Stimulated activated CD8-positive, alpha-beta memory T cell treated with anti-CD3 and anti-CD28 coated beads, Interleukin-15, amount 100 ng/mL, for 24 hours (primary cell): ENCODE results near the gene AGAP2.

Experiments used
- DNase-seq: peaks from one replicate; pipeline ENCODE4 v3.0.0-alpha.2; 2020; ENCODE audit warnings: low read depth

Gene AGAP2

GRCh38 chr12:57735952-57736740, 2.4 kb downstream of the AGAP2 start:
- DNase-seq = no peak

- DNase-seq = no peak
Measured at GRCh38 chr12:57735198-57735855, 3.2 kb downstream of the AGAP2 start.

GRCh38 chr12:57734591-57734990, 4.0 kb downstream of the AGAP2 start:
- DNase-seq = no peak

GRCh38 chr12:57733928-57734327, 4.6 kb downstream of the AGAP2 start:
- DNase-seq = no peak

- DNase-seq = no peak
Measured at GRCh38 chr12:57732726-57733593, 5.6 kb downstream of the AGAP2 start.

GRCh38 chr12:57732270-57732669, 6.3 kb downstream of the AGAP2 start:
- no peak for DNase-seq

GRCh38 chr12:57731411-57732080, 7.0 kb downstream of the AGAP2 start:
- no peak for DNase-seq

- DNase-seq = no peak
Measured at GRCh38 chr12:57730336-57731067, 8.0 kb downstream of the AGAP2 start.

GRCh38 chr12:57729321-57729844, 9.2 kb downstream of the AGAP2 start:
- no peak for DNase-seq

- DNase-seq = no peak
Measured at GRCh38 chr12:57727758-57728395, 10.7 kb downstream of the AGAP2 start.

GRCh38 chr12:57726884-57727757, 11.4 kb downstream of the AGAP2 start:
- DNase-seq = no peak

- DNase-seq = no peak
Measured at GRCh38 chr12:57726151-57726883, 12.2 kb downstream of the AGAP2 start.

- no peak for DNase-seq
Measured at GRCh38 chr12:57725851-57726150, 12.7 kb downstream of the AGAP2 start.

GRCh38 chr12:57724936-57725740, 13.4 kb downstream of the AGAP2 start:
- no peak for DNase-seq

- no peak for DNase-seq
Measured at GRCh38 chr12:57724003-57724935, 14.3 kb downstream of the AGAP2 start.

- no peak for DNase-seq
Measured at GRCh38 chr12:57723630-57723962, 14.9 kb downstream of the AGAP2 start.
